ENCODE results near the gene RPA4.

The RPA4 gene

DNA sequence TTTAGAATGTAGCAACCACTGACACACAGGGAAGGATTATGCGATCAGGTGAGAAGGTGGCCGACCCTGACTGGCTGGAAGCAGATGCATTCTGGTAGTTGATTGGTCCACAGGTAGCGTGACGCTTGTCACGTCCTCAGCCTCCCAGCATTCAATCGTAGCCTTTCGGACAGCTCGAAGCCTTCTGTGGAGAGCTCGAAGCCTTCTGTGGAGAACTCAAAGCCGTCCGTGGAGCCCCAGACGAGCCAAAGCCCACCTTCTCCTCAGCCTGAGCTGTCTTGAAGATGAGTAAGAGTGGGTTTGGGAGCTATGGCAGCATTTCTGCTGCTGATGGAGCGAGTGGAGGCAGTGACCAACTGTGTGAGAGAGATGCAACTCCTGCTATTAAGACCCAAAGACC, 319 bp downstream of the RPA4 start:
- DNase-seq: no peak
- no peaks in the 10 kb centered on the region for H3K4me1 ChIP-seq
- H3K36me3 ChIP-seq: peaks cover 0 to 11% (median 0%) of the 10 kb centered on the region in 3 donors
- no peak for TF ChIP-seq CTCF (IDR thresholded peaks at IDR 0.05)
- H3K4me3 ChIP-seq: no peak overlapping the region
- intact Hi-C loops (cut with DNase I; ENCODE audit: low total_unique reads): no loop called here
- H3K27me3 ChIP-seq: no peaks in the 10 kb centered on the region
- H3K27ac ChIP-seq: no peak overlapping the region
- H3K9me3 ChIP-seq: no peaks in the 10 kb centered on the region

GRCh38 chrX:96889726-96890125, 6.0 kb downstream of the RPA4 start:
- Histone ChIP-seq H3K9me3 (no peaks in the 10 kb centered on the region), H3K4me1 (peaks cover 0 to 6% (median 0%) of the 10 kb centered on the region in 4 donors), H3K27me3 (no peaks in the 10 kb centered on the region), H3K4me3 (no peak overlapping the region), H3K27ac (no peak overlapping the region), H3K36me3 (peaks cover 0 to under 1% (median 0%) of the 10 kb centered on the region in 3 donors)
- no peak for TF ChIP-seq CTCF (IDR thresholded peaks at IDR 0.05)
- intact Hi-C loops (cut with DNase I; ENCODE audit: low total_unique reads): no loop called here
- no peak for DNase-seq

DNA sequence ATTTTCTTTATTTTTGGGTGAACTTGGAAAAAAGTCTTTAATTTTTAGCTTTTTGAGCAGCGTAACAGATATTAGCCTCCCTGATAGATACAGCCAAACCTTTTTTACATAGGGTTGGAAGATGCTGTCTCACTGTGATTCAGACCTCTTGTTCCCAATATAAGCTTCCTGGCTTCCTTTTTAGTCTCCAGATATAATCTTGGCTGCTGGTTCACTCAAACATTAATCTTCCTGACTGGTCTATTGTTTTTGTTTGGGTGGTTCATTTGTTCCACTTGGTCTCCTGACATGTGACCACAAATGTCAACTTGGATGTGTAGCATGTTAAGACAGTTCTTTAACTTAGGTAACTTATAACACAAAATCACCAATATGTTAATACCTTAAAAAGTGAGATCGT, 23.0 kb downstream of the RPA4 start:
- Histone ChIP-seq H3K9me3 (no peaks in the 10 kb centered on the region), H3K27ac (no peak overlapping the region), H3K36me3 (no peaks in the 10 kb centered on the region), H3K27me3 (no peaks in the 10 kb centered on the region), H3K4me3 (no peak overlapping the region), H3K4me1 (peaks cover 0 to 20% (median 1%) of the 10 kb centered on the region in 4 donors)
- intact Hi-C loops (cut with DNase I; ENCODE audit: low total_unique reads): no loop called here
- DNase-seq: no peak
- no peak for TF ChIP-seq CTCF (IDR thresholded peaks at IDR 0.05)

- Histone ChIP-seq H3K4me1 (peaks cover 0 to 20% (median 1%) of the 10 kb centered on the region in 4 donors), H3K9me3 (no peaks in the 10 kb centered on the region), H3K4me3 (no peak overlapping the region), H3K27ac (no peak overlapping the region), H3K27me3 (no peaks in the 10 kb centered on the region), H3K36me3 (no peaks in the 10 kb centered on the region)
- intact Hi-C loops (cut with DNase I; ENCODE audit: low total_unique reads): no loop called here
- TF ChIP-seq CTCF (IDR thresholded peaks at IDR 0.05): no peak
- DNase-seq: no peak
Observed at GRCh38 chrX:96907516-96908272, 24.0 kb downstream of the RPA4 start.

DNA sequence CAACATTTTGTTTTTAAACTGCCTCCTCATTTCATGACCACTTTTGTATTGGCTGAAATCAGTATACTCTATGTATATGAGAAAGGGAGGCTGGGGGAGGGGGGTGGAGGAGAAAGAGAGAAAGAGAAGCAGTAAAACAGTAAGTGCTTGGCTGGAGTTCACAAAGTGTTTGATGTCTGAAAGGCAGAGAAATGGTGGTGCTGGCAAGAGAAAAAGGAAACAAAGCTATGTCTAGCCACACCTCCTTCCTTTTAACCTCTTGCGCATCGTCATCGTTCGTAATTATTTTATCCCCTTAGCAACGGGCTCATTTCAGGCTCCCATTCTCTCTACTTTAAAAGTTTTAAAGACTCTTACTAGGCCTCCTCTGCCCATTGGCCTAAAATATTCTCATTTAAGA, 25.6 kb downstream of the RPA4 start:
- Histone ChIP-seq H3K36me3 (no peaks in the 10 kb centered on the region), H3K9me3 (no peaks in the 10 kb centered on the region), H3K4me3 (no peak overlapping the region), H3K27me3 (no peaks in the 10 kb centered on the region), H3K4me1 (peaks cover 0 to 20% (median 1%) of the 10 kb centered on the region in 4 donors), H3K27ac (no peak overlapping the region)
- intact Hi-C loops (cut with DNase I; ENCODE audit: low total_unique reads): no loop called here
- TF ChIP-seq CTCF (IDR thresholded peaks at IDR 0.05): no peak
- no peak for DNase-seq
